GM12872 (cell line): ENCODE results near the gene GPR157.

Experiments used
- CTCF ChIP-seq: IDR thresholded peaks from 3 replicates; pipeline ENCODE4 v1.5.1; 2011; ENCODE audit warnings: low read depth, mild to moderate bottlenecking, low read length, moderate library complexity; ENCODE audit not compliant: insufficient read depth

Gene GPR157

DNA sequence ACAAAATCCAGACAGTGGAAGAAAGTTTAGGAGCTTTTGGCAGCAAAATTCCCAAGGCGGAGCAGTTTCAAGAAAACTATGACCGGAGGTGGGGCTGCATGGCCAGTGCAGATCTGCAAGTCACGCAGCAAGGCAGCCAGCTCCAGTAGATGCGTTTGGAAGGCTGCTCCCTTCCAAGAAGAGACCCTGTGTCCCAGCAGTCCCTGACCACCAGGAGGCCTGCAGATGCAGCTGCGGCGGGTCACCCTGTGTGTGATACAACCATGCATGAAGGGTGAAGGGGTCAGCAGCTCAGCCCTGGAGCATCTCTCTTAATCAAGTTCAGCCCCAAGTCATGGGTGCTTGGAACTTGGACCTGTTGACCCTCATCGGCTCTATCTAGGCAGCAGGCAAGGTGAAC lies 29.3 kb downstream of the GPR157 start:
- TF ChIP-seq CTCF = no peak

DNA sequence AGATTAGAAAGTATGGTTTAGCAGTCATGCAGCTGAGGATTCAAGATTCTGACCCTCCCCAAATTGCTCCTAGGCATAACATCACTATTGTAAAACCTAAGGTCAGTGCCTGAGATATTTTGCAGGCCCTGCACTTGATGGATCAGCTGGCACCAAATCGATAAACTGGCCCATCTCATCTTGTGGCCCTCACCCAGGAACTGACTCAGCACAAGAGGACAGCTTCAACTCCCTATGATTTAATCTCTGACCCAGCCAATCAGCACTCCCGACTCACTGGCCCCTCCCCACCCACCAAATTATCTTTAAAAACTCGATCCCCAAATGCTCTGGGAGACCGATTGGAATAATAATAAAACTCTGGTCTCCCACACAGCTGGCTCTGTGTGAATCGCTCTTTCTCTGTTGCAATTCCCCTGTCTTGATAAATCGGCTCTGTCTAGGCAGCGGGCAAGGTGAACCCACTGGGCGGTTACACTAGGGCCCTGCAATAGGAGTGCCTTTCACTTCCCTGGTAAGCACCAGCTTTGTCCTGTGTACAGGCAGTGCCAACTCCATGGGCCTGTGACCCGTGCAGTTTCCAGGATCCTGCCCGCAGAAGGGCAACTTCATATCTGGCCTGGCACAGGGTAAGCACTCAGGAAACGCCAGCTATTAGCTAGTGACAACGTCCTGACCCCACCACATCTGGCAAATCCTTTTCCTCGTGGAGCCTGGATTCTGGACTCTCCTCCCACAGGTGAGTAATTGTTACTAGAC lies 30.8 kb downstream of the GPR157 start:
- no peak for TF ChIP-seq CTCF

DNA sequence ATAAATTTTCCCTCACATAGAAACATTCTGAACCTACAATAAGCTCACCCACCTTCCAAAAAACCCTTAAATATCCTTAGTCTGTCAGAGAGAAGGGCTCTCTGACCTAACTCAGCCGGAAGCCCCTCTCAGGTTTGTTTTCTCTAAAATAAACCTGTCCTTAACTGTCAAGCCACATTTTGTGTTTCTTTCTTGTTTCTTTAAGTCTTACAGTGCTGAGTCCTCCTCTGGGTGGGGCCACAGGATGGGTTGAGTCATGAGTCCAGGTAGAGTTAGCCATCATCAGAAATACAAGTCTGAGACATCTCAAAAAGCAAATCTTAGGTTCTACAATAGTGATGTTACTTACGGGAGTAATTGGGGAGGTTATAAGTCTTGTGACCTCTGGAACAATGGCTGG lies 33.1 kb downstream of the GPR157 start:
- no peak for TF ChIP-seq CTCF

DNA sequence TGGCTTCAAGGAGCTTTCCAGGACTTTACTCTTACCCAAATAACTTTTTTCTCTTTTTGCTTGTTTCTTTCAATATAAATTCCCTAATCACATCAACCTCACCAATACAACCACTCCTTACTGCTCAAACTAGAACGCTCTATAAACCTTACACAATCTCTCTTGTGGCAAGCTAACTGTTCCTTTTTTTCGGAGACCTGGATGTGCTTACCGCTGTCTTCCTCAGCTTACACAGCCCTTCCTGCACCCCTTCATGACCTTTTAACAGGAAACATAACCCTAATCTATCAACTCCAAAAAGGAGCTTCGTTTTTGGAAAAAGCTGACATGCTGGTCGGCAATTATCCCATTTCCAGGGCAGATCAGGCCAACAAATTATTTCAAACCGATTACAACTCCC lies 35.3 kb downstream of the GPR157 start:
- TF ChIP-seq CTCF = no peak

DNA sequence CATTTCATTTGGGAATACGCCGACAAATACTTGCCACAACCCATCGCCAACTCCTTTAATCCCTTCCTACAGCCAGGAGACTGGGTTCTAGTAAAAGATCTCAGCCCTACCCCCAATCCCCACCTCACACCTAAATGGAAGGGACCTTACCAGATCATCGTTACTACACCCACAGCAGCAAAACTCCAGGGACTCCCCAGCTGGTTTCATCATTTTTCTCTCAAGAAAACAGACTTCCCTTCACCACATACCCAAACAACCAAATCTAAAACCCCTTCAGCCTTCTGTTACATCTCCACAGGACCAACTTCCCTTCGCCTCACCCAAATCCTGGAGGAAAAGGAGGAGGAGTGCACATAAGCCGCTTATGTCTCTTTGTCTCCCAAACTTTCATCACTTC lies 35.8 kb downstream of the GPR157 start:
- no peak for TF ChIP-seq CTCF

DNA sequence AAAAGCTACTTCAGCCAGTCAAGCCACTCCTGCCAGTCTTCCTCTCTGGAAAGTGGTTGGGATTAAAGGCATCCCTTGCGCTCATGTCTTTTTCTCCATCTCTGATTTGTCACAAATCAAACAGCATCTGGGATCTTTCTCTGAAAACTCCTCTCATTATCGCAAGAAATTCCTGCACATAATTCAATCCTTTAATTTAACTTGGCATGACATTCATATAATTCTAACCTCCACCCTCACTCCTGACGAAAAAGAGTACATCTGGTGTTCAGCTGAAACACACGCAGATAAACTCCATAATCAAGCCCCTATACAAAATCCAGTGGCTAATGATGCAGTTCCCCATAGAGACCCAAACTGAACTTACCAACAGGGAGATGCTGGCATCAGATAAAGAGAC lies 40.1 kb downstream of the GPR157 start:
- TF ChIP-seq CTCF = no peak

DNA sequence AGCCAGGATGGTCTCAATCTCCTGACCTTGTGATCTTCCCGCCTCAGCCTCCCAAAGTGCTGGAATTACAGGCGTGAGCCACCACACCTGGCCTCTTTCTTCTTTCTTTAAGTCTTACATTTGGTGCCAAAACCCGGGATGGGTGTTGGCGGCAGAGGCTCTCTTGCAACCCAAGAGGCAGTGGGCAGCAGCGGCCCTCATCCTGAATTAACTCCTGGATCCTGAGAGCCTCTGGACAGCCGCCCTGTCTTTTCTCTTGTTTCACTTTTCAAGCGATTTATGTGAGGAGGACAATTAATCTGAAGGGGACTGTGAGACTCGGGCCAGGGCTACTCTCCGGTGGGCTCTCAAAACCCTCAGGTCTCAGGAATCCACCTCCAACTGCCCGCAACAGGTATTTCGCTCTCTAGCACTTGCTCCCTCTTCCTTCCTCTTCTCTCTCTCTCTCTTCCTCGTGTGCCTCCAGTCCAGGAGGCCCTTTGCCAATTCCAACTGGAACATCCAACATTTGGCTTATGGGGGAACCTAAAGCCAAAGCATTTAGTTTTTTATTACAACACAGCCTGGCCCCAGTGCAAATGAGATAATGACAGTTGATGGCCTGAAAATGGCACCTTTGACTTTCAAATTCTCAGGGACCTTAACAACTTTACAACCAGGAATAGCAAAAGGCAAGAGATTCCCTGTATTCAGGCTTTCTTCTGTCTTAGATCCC lies 41.3 kb downstream of the GPR157 start:
- no peak for TF ChIP-seq CTCF
